Measurements from ENCODE around the gene RAD51B. TPM values are rescaled to one million over a fixed set of nuclear protein-coding genes. Genes with fewer than 3 reads are reported as not detected.
"Not testable (repeated sequence)": the region's sequence is repeated elsewhere in the genome, so short reads cannot be mapped to it uniquely, and the experiment has no call there.

RAD51B gene
- total and polyA plus RNA-seq, 2 of the 13 experiments (the other 11 are each of a cell fraction or from before 2014, with no cell fraction given), result 7.0 to 9.5 TPM

- DNase-seq (ENCODE audit: low spot score) (no peak), ATAC-seq (no peak), FAIRE-seq (no peak)
- no peak overlapping the region for H3K9ac ChIP-seq (ENCODE audit: insufficient read depth, low read depth, low read length)
- no peak overlapping the region for H3K27ac ChIP-seq (ENCODE audit: extremely low read length, insufficient read depth, low read length)
- no peaks in the 10 kb centered on the region for H3K79me2 ChIP-seq (ENCODE audit: insufficient read depth, low read length)
- no peak overlapping the region for H2AFZ ChIP-seq (ENCODE audit: low read length)
- peaks cover 42% of the 10 kb centered on the region for H3K4me1 ChIP-seq (ENCODE audit: insufficient read depth, low read length)
- TF ChIP-seq ZNF574 (CRISPR knock-in tag; IDR thresholded peaks at IDR 0.05), result no peak
- ChIA-PET CTCF (ENCODE audit: low intra/inter-chr PET ratio, low total read pairs) (no interaction called here), POLR2A (interaction anchor here (0.9 kb wide), 1 partner anchor 543 kb away, joined by 3 read pairs; no protein-coding TSS in a partner anchor)
- intact Hi-C loops (cut with micrococcal nuclease; ENCODE audit: unreplicated experiment), result loop anchor here (1.0 to 10.0 kb wide), 2 partner anchors 33 to 349 kb away; no protein-coding TSS in a partner anchor
- no peaks in the 10 kb centered on the region for H3K9me3 ChIP-seq (ENCODE audit: low read length)
- in situ Hi-C loops (cut with HindIII; ENCODE audit: extremely low pct_ligation_motif_present, low pct_unique_long_range_greater_than_20kb), result no loop called here
- no peaks in the 10 kb centered on the region for H3K27me3 ChIP-seq (ENCODE audit: control insufficient read depth in 1 of 2, insufficient read depth in 2 of 2, low read length in 2 of 2)
- 73% methylated on average over 1 of the region's 1 CpG for WGBS (ENCODE audit: low lambda C conversion rate)
- no peaks in the 10 kb centered on the region for H3K36me3 ChIP-seq (replicated peaks in 1 of 2; ENCODE audit: control insufficient read depth in 1 of 2, insufficient read depth in 2 of 2, low read length in 2 of 2)
- H3K4me2 ChIP-seq (ENCODE audit: low read depth, low read length), result 0 out of 2 replicates have a peak overlapping the region, but pooled peaks have one; percentile 4
- H4K20me1 ChIP-seq (ENCODE audit: insufficient read depth, low read length), result no peaks in the 10 kb centered on the region
- no peak overlapping the region for H3K4me3 ChIP-seq (replicated peaks in 1 of 3; ENCODE audit: insufficient read depth in 1 of 3, low read depth in 2 of 3, low read length in 3 of 3)
- no TSS peak for BruUV-seq (replicated peaks)
Observed at GRCh38 chr14:68255693-68256178, 436.2 kb downstream of the RAD51B start.

GRCh38 chr14:68257969-68258368, 438.4 kb downstream of the RAD51B start:
- Histone ChIP-seq H3K27me3 (ENCODE audit: control insufficient read depth in 1 of 2, insufficient read depth in 2 of 2, low read length in 2 of 2) (no peaks in the 10 kb centered on the region), H3K36me3 (replicated peaks in 1 of 2; ENCODE audit: control insufficient read depth in 1 of 2, insufficient read depth in 2 of 2, low read length in 2 of 2) (no peaks in the 10 kb centered on the region), H3K9me3 (ENCODE audit: low read length) (no peaks in the 10 kb centered on the region), H3K4me1 (ENCODE audit: insufficient read depth, low read length) (peaks cover 36% of the 10 kb centered on the region), H3K79me2 (ENCODE audit: insufficient read depth, low read length) (no peaks in the 10 kb centered on the region), H4K20me1 (ENCODE audit: insufficient read depth, low read length) (no peaks in the 10 kb centered on the region), H3K4me3 (replicated peaks in 1 of 3; ENCODE audit: insufficient read depth in 1 of 3, low read depth in 2 of 3, low read length in 3 of 3) (no peak overlapping the region), H3K4me2 (ENCODE audit: low read depth, low read length) (no peak overlapping the region), H3K9ac (ENCODE audit: insufficient read depth, low read depth, low read length) (no peak overlapping the region), H3K27ac (ENCODE audit: extremely low read length, insufficient read depth, low read length) (no peak overlapping the region), H2AFZ (ENCODE audit: low read length) (no peak overlapping the region)
- WGBS (ENCODE audit: low lambda C conversion rate), result 93% methylated on average over 4 of the region's 4 CpGs
- FAIRE-seq, result no peak
- TF ChIP-seq KLF15 (CRISPR knock-in tag; IDR thresholded peaks at IDR 0.05; ENCODE audit: borderline replicate concordance), result no peak
- TF ChIP-seq ZNF121 (CRISPR knock-in tag; IDR thresholded peaks at IDR 0.05), result 0 out of 2 replicates have a peak, but pooled peaks have one; percentile 26
- BruUV-seq (replicated peaks), result no TSS peak
- DNase-seq (ENCODE audit: low spot score), result no peak
- CTCF ChIA-PET (ENCODE audit: low intra/inter-chr PET ratio, low total read pairs), result no interaction called here
- in situ Hi-C loops (cut with HindIII; ENCODE audit: extremely low pct_ligation_motif_present, low pct_unique_long_range_greater_than_20kb), result no loop called here
- POLR2A ChIA-PET, result no interaction called here
- intact Hi-C loops (cut with micrococcal nuclease; ENCODE audit: unreplicated experiment), result loop anchor here (10.0 kb wide), 1 partner anchor 347 kb away; no protein-coding TSS in a partner anchor
- ATAC-seq, result no peak

GRCh38 chr14:68258995-68259394, 439.4 kb downstream of the RAD51B start:
- DNase-seq (ENCODE audit: low spot score); H3K79me2 ChIP-seq (ENCODE audit: insufficient read depth, low read length); ATAC-seq; H3K9me3 ChIP-seq (ENCODE audit: low read length); H3K4me2 ChIP-seq (ENCODE audit: low read depth, low read length); BruUV-seq (replicated peaks); CTCF ChIA-PET (ENCODE audit: low intra/inter-chr PET ratio, low total read pairs); in situ Hi-C loops (cut with HindIII; ENCODE audit: extremely low pct_ligation_motif_present, low pct_unique_long_range_greater_than_20kb); H3K27me3 ChIP-seq (ENCODE audit: control insufficient read depth in 1 of 2, insufficient read depth in 2 of 2, low read length in 2 of 2); H2AFZ ChIP-seq (ENCODE audit: low read length); H3K27ac ChIP-seq (ENCODE audit: extremely low read length, insufficient read depth, low read length); FAIRE-seq; H3K9ac ChIP-seq (ENCODE audit: insufficient read depth, low read depth, low read length); H3K4me3 ChIP-seq (replicated peaks in 1 of 3; ENCODE audit: insufficient read depth in 1 of 3, low read depth in 2 of 3, low read length in 3 of 3); POLR2A ChIA-PET; H4K20me1 ChIP-seq (ENCODE audit: insufficient read depth, low read length); H3K36me3 ChIP-seq (replicated peaks in 1 of 2; ENCODE audit: control insufficient read depth in 1 of 2, insufficient read depth in 2 of 2, low read length in 2 of 2): not testable (repeated sequence)
- WGBS (ENCODE audit: low lambda C conversion rate), result 91% methylated on average over 2 of the region's 2 CpGs
- peaks cover 30% of the 10 kb centered on the region for H3K4me1 ChIP-seq (ENCODE audit: insufficient read depth, low read length)
- intact Hi-C loops (cut with micrococcal nuclease; ENCODE audit: unreplicated experiment), result loop anchor here (10.0 kb wide), 1 partner anchor 346 kb away; no protein-coding TSS in a partner anchor

All from HepG2 (cell line).